Immature natural killer cell (primary cell): Measurements from ENCODE around the gene CAMK1G. TPM values are rescaled to one million over a fixed set of nuclear protein-coding genes. Genes with fewer than 3 reads are reported as not detected.
A peak's percentile ranks its signal among the peaks of the same experiment; 100 is the strongest.

Experiments used
- DNase-seq, 3 donors: peaks; one replicate each; pipeline ENCODE4 v3.0.0; 2022; ENCODE audit warnings: mixed read lengths in 1 of 3
- H3K27ac Mint-ChIP-seq, 6 donors: one replicate each; pipeline ENCODE4 v1.8.0; 2020; ENCODE audit warnings: mixed read lengths in 6 of 6, mild to moderate bottlenecking in 5 of 6, inconsistent platforms in 4 of 6, moderate library complexity in 3 of 6
- H3K27me3 Mint-ChIP-seq, 3 donors: one replicate each; pipeline ENCODE4 v1.8.0; 2020 to 2021; ENCODE audit warnings: low read depth in 3 of 3, mild to moderate bottlenecking in 3 of 3, mixed read lengths in 3 of 3, moderate library complexity in 3 of 3, inconsistent platforms in 1 of 3
- H3K36me3 Mint-ChIP-seq, 3 donors: one replicate each; pipeline ENCODE4 v1.8.0; 2020; ENCODE audit warnings: mixed read lengths in 3 of 3, inconsistent platforms in 2 of 3, mild to moderate bottlenecking in 2 of 3
- H3K4me1 Mint-ChIP-seq, 2 donors: one replicate each; pipeline ENCODE4 v1.8.0; 2020; ENCODE audit warnings: inconsistent platforms in 2 of 2, mild to moderate bottlenecking in 2 of 2, mixed read lengths in 2 of 2, moderate library complexity in 1 of 2
- H3K4me3 Mint-ChIP-seq, 5 donors: one replicate each; pipeline ENCODE4 v1.8.0; 2020; ENCODE audit warnings: mild to moderate bottlenecking in 5 of 5, mixed read lengths in 5 of 5, inconsistent platforms in 3 of 5, moderate library complexity in 3 of 5
- H3K9me3 Mint-ChIP-seq, 6 donors: one replicate each; pipeline ENCODE4 v1.8.0; 2020; ENCODE audit warnings: mild to moderate bottlenecking in 6 of 6, mixed read lengths in 6 of 6, inconsistent platforms in 4 of 6, moderate library complexity in 3 of 6
- polyA plus RNA-seq, 3 donors: library from polyadenylated mRNA; unstranded; fragments of 300-500 nt; fragmentation: Illumina TruSeq; gene quantifications; one replicate each; pipeline ENCODE4 v1.2.3, GENCODE V29; 2021

The CAMK1G gene
- polyA plus RNA-seq, 3 donors from 2014 or later: not detected

- no peak overlapping the region for H3K4me3 Mint-ChIP-seq
- no peak overlapping the region for H3K27ac Mint-ChIP-seq
- H3K36me3 Mint-ChIP-seq: peaks cover 0 to 3% (median 0%) of the 10 kb centered on the region in 3 donors
- H3K27me3 Mint-ChIP-seq: peaks cover 0 to 3% (median 3%) of the 10 kb centered on the region in 3 donors
- no peaks in the 10 kb centered on the region for H3K9me3 Mint-ChIP-seq
- DNase-seq: no peak
- no peaks in the 10 kb centered on the region for H3K4me1 Mint-ChIP-seq
Observed at GRCh38 chr1:209633335-209633997, 50.0 kb downstream of the CAMK1G start.

- no peak for DNase-seq
- no peak overlapping the region for H3K4me3 Mint-ChIP-seq
- H3K36me3 Mint-ChIP-seq: peaks cover 0 to 3% (median 0%) of the 10 kb centered on the region in 3 donors
- H3K27ac Mint-ChIP-seq: no peak overlapping the region
- peaks cover 0 to 3% (median 3%) of the 10 kb centered on the region in 3 donors for H3K27me3 Mint-ChIP-seq
- H3K4me1 Mint-ChIP-seq: no peaks in the 10 kb centered on the region
- H3K9me3 Mint-ChIP-seq: no peaks in the 10 kb centered on the region
Observed at GRCh38 chr1:209634005-209634737, 50.7 kb downstream of the CAMK1G start.

- Mint-ChIP-seq H3K36me3 (peaks cover 0 to 3% (median 0%) of the 10 kb centered on the region in 3 donors), H3K4me1 (no peaks in the 10 kb centered on the region)
Observed at GRCh38 chr1:209635850-209636249, 52.3 kb downstream of the CAMK1G start.

GRCh38 chr1:209641832-209642172 lies 58.3 kb downstream of the CAMK1G start:
- Mint-ChIP-seq H3K36me3 (no peaks in the 10 kb centered on the region), H3K4me3 (no peak overlapping the region), H3K4me1 (no peaks in the 10 kb centered on the region), H3K27me3 (peaks cover 0 to 3% (median 1%) of the 10 kb centered on the region in 3 donors), H3K27ac (no peak overlapping the region), H3K9me3 (no peaks in the 10 kb centered on the region)
- no peak for DNase-seq

More at GRCh38 chr1:209635850-209636249, 52.3 kb downstream of the CAMK1G start:
- no peak overlapping the region for H3K4me3 Mint-ChIP-seq
- no peaks in the 10 kb centered on the region for H3K9me3 Mint-ChIP-seq
- no peak overlapping the region for H3K27ac Mint-ChIP-seq
- H3K27me3 Mint-ChIP-seq: peaks cover 0 to 3% (median 3%) of the 10 kb centered on the region in 3 donors
- DNase-seq: no peak

GRCh38 chr1:209642816-209643215 lies 59.3 kb downstream of the CAMK1G start:
- Mint-ChIP-seq H3K4me3 (no peak overlapping the region), H3K27ac (no peak overlapping the region), H3K36me3 (no peaks in the 10 kb centered on the region), H3K27me3 (peaks cover 0 to 3% (median 1%) of the 10 kb centered on the region in 3 donors), H3K4me1 (no peaks in the 10 kb centered on the region), H3K9me3 (no peaks in the 10 kb centered on the region)
- DNase-seq: no peak

GRCh38 chr1:209643285-209644020 lies 59.9 kb downstream of the CAMK1G start:
- H3K36me3 Mint-ChIP-seq: no peaks in the 10 kb centered on the region
- no peak for DNase-seq
- peaks cover 0 to 3% (median 1%) of the 10 kb centered on the region in 3 donors for H3K27me3 Mint-ChIP-seq
- no peaks in the 10 kb centered on the region for H3K9me3 Mint-ChIP-seq
- no peak overlapping the region for H3K27ac Mint-ChIP-seq
- H3K4me3 Mint-ChIP-seq: no peak overlapping the region
- no peaks in the 10 kb centered on the region for H3K4me1 Mint-ChIP-seq

GRCh38 chr1:209645574-209646452 lies 62.3 kb downstream of the CAMK1G start:
- no peaks in the 10 kb centered on the region for H3K9me3 Mint-ChIP-seq
- H3K27me3 Mint-ChIP-seq: peaks cover 0 to 3% (median 1%) of the 10 kb centered on the region in 3 donors
- H3K27ac Mint-ChIP-seq: no peak overlapping the region

GRCh38 chr1:209646558-209646957 lies 63.0 kb downstream of the CAMK1G start:
- H3K27ac Mint-ChIP-seq: no peak overlapping the region
- peaks cover 5 to 7% of the 10 kb centered on the region in 2 donors for H3K4me1 Mint-ChIP-seq
- DNase-seq: no peak
- no peaks in the 10 kb centered on the region for H3K9me3 Mint-ChIP-seq
- H3K27me3 Mint-ChIP-seq: peaks cover 0 to 3% (median 1%) of the 10 kb centered on the region in 3 donors
- no peak overlapping the region for H3K4me3 Mint-ChIP-seq
- no peaks in the 10 kb centered on the region for H3K36me3 Mint-ChIP-seq

More at GRCh38 chr1:209645574-209646452, 62.3 kb downstream of the CAMK1G start:
- Mint-ChIP-seq H3K4me3 (no peak overlapping the region), H3K36me3 (no peaks in the 10 kb centered on the region), H3K4me1 (peaks cover 3 to 5% of the 10 kb centered on the region in 2 donors)
- no peak for DNase-seq

- DNase-seq: no peak
- no peaks in the 10 kb centered on the region for H3K9me3 Mint-ChIP-seq
- no peak overlapping the region for H3K27ac Mint-ChIP-seq
- H3K4me1 Mint-ChIP-seq: peaks cover 5 to 7% of the 10 kb centered on the region in 2 donors
- peaks cover 0 to 3% (median 0%) of the 10 kb centered on the region in 3 donors for H3K27me3 Mint-ChIP-seq
- no peak overlapping the region for H3K4me3 Mint-ChIP-seq
- no peaks in the 10 kb centered on the region for H3K36me3 Mint-ChIP-seq
Observed at GRCh38 chr1:209647156-209647555, 63.6 kb downstream of the CAMK1G start.

GRCh38 chr1:209648346-209648745 lies 64.8 kb downstream of the CAMK1G start:
- no peak for DNase-seq
- Mint-ChIP-seq H3K4me1 (peaks cover 5 to 7% of the 10 kb centered on the region in 2 donors), H3K4me3 (no peak overlapping the region), H3K27ac (peak overlapping the region in 1 of 6 donors; percentile 0), H3K36me3 (no peaks in the 10 kb centered on the region), H3K9me3 (no peaks in the 10 kb centered on the region), H3K27me3 (no peaks in the 10 kb centered on the region)

GRCh38 chr1:209648931-209649776 lies 65.6 kb downstream of the CAMK1G start:
- DNase-seq: no peak
- H3K36me3 Mint-ChIP-seq: no peaks in the 10 kb centered on the region
- no peaks in the 10 kb centered on the region for H3K9me3 Mint-ChIP-seq
- H3K4me3 Mint-ChIP-seq: no peak overlapping the region
- peak overlapping the region in 2 of 6 donors; percentile 2 to 17 for H3K27ac Mint-ChIP-seq
- peaks cover 5 to 7% of the 10 kb centered on the region in 2 donors for H3K4me1 Mint-ChIP-seq
- H3K27me3 Mint-ChIP-seq: peaks cover 0 to 2% (median 0%) of the 10 kb centered on the region in 3 donors

- no peak overlapping the region for H3K4me3 Mint-ChIP-seq
Observed at GRCh38 chr1:209650454-209650853, 66.9 kb downstream of the CAMK1G start.

More at GRCh38 chr1:209650454-209650853, 66.9 kb downstream of the CAMK1G start:
- peaks cover 0 to 2% (median 0%) of the 10 kb centered on the region in 3 donors for H3K27me3 Mint-ChIP-seq
- peak overlapping the region in 1 of 6 donors; percentile 27 for H3K27ac Mint-ChIP-seq
- no peaks in the 10 kb centered on the region for H3K36me3 Mint-ChIP-seq
- H3K9me3 Mint-ChIP-seq: no peaks in the 10 kb centered on the region
- DNase-seq: no peak
- H3K4me1 Mint-ChIP-seq: peaks cover 5 to 7% of the 10 kb centered on the region in 2 donors
